ENCODE measurements around the gene ABCA2. TPM values are rescaled to one million over a fixed set of nuclear protein-coding genes. Genes with fewer than 3 reads are reported as not detected.
A peak's percentile ranks its signal among the peaks of the same experiment; 100 is the strongest.

ABCA2 gene
- total RNA-seq, 4 donors from 2014 or later, result 18.2 to 27.6 (median 23.7) TPM

GRCh38 chr9:136985027-136985602, 42.9 kb downstream of the ABCA2 start:
- DNase-seq (ENCODE audit: low spot score in 2 of 2), result no peak
- intact Hi-C loops (cut with DNase I; ENCODE audit: low total_unique reads), result no loop called here

DNA sequence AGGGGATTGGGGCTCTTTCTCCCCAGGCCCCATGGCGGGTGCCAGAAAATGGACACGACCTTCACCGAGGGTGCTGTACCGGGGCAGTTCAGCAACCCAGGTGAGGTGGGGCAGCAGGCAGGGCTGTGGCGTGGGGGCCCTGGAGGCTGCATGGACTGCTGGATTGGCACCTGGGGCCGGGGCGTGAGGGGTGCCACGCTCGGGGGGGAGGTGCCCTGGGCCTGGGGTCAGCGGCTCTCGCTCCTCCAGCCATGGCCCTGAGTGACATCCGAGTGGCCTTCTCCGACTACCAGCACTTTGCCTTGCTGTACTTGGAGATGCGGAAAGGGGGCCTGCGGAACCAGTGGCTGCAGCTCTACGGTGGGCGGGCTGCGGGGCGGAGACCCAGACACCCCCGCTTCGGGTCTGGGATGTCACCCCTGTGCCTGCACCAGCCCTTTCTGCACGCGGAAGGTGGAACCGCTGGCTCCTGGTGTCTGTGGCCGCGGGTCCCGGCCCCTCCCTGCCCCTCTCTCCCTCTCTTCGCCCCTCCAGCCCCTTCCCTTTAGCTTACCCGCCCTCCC, 43.5 kb downstream of the ABCA2 start:
- no peak for TF ChIP-seq POLR2A (IDR thresholded peaks at IDR 0.05)
- TF ChIP-seq, protein P1, sequence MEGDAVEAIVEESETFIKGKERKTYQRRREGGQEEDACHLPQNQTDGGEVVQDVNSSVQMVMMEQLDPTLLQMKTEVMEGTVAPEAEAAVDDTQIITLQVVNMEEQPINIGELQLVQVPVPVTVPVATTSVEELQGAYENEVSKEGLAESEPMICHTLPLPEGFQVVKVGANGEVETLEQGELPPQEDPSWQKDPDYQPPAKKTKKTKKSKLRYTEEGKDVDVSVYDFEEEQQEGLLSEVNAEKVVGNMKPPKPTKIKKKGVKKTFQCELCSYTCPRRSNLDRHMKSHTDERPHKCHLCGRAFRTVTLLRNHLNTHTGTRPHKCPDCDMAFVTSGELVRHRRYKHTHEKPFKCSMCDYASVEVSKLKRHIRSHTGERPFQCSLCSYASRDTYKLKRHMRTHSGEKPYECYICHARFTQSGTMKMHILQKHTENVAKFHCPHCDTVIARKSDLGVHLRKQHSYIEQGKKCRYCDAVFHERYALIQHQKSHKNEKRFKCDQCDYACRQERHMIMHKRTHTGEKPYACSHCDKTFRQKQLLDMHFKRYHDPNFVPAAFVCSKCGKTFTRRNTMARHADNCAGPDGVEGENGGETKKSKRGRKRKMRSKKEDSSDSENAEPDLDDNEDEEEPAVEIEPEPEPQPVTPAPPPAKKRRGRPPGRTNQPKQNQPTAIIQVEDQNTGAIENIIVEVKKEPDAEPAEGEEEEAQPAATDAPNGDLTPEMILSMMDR (IDR thresholded peaks at IDR 0.05), result no peak
- no peak for DNase-seq (ENCODE audit: low spot score in 2 of 2)
- no peak overlapping the region for H3K4me3 ChIP-seq (ENCODE audit: low read depth, poor library complexity, severe bottlenecking)
- 51 to 55% methylated on average over 23 to 29 of the region's 29 CpGs for WGBS, 2 donors
- intact Hi-C loops (cut with DNase I; ENCODE audit: low total_unique reads), result no loop called here

More at GRCh38 chr9:136985027-136985602, 42.9 kb downstream of the ABCA2 start:
- TF ChIP-seq, protein P1 (IDR thresholded peaks at IDR 0.05), result no peak
- no peak for TF ChIP-seq POLR2A (IDR thresholded peaks at IDR 0.05)
- 15 to 17% methylated on average over 21 to 24 of the region's 48 CpGs for WGBS, 2 donors
- no peak overlapping the region for H3K4me3 ChIP-seq (ENCODE audit: low read depth, poor library complexity, severe bottlenecking)

GRCh38 chr9:136983656-136984314, 44.3 kb downstream of the ABCA2 start:
- TF ChIP-seq, protein P1 (IDR thresholded peaks at IDR 0.05), result peak in 1 of 3 donors; percentile 46
- no peak for TF ChIP-seq POLR2A (IDR thresholded peaks at IDR 0.05)
- 77 to 98% methylated on average over 4 to 11 of the region's 11 CpGs for WGBS, 2 donors

GRCh38 chr9:136983167-136983566, 44.9 kb downstream of the ABCA2 start:
- intact Hi-C loops (cut with DNase I; ENCODE audit: low total_unique reads), result no loop called here
- TF ChIP-seq POLR2A (IDR thresholded peaks at IDR 0.05), result no peak
- TF ChIP-seq, protein P1 (IDR thresholded peaks at IDR 0.05), result no peak
- no peak for DNase-seq (ENCODE audit: low spot score in 2 of 2)
- no peak overlapping the region for H3K4me3 ChIP-seq (ENCODE audit: low read depth, poor library complexity, severe bottlenecking)
- WGBS, 2 donors, result 81 to 86% methylated on average over 7 to 9 of the region's 9 CpGs

More at GRCh38 chr9:136983656-136984314, 44.3 kb downstream of the ABCA2 start:
- intact Hi-C loops (cut with DNase I; ENCODE audit: low total_unique reads), result no loop called here
- H3K4me3 ChIP-seq (ENCODE audit: low read depth, poor library complexity, severe bottlenecking), result no peak overlapping the region
- DNase-seq (ENCODE audit: low spot score in 2 of 2), result no peak

DNA sequence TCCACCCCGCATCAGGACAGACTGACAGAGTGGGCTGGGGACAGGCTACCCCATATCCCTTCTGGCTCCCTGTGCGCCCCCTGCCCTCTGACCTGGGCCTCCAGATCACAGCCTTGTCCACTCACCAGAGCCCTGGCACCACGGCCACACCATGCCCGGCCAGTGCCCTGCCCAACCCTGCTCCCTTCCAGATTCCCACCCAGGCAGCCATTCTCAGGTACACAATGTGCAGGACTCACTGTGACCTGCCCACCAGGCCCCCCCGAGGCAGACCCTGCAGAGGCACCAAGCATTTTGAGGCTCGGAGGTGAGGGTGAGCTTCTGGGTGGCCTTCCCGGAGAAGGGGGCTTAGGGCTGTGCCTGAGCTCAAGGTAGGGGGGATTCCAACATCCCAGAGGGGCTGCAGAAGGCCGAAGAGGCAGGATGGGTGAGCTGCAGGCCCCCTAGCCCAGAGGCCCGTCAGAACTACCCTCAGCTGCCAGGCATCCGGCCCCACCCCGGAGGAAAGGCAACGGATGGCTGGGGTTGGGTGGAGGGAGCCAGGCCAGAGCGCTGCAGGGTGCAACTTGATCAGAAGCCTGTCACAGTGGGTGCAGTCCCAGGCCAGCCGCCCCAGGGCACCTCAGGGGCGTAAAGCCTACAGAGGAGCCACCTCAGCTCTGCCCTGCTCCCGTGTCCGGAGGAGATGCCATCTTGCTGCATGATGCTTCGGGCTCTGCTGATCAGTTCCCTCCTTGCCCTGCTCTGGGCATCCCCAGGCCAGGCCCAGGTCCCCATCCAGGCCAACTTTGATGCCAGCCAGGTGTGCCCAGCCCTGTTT, 45.6 kb downstream of the ABCA2 start, which contains the start of gene LCNL1:
Gene LCNL1 (plus strand): TSS at position 762 of the 820 bp plus-strand sequence. CDS start 594 bp downstream, outside the sequence.
- intact Hi-C loops (cut with DNase I; ENCODE audit: low total_unique reads), result no loop called here
- WGBS, 2 donors, result 60 to 71% methylated on average over 13 to 18 of the region's 18 CpGs
- no peak for TF ChIP-seq POLR2A (IDR thresholded peaks at IDR 0.05)
- TF ChIP-seq, protein P1 (IDR thresholded peaks at IDR 0.05), result no peak
- DNase-seq (ENCODE audit: low spot score in 2 of 2), result no peak
- no peak within 1 kb of the TSS for H3K4me3 ChIP-seq (ENCODE audit: low read depth, poor library complexity, severe bottlenecking)
